Measurements from ENCODE around the gene ZNF230.
A peak's percentile ranks its signal among the peaks of the same experiment; 100 is the strongest.

Gene ZNF230

DNA sequence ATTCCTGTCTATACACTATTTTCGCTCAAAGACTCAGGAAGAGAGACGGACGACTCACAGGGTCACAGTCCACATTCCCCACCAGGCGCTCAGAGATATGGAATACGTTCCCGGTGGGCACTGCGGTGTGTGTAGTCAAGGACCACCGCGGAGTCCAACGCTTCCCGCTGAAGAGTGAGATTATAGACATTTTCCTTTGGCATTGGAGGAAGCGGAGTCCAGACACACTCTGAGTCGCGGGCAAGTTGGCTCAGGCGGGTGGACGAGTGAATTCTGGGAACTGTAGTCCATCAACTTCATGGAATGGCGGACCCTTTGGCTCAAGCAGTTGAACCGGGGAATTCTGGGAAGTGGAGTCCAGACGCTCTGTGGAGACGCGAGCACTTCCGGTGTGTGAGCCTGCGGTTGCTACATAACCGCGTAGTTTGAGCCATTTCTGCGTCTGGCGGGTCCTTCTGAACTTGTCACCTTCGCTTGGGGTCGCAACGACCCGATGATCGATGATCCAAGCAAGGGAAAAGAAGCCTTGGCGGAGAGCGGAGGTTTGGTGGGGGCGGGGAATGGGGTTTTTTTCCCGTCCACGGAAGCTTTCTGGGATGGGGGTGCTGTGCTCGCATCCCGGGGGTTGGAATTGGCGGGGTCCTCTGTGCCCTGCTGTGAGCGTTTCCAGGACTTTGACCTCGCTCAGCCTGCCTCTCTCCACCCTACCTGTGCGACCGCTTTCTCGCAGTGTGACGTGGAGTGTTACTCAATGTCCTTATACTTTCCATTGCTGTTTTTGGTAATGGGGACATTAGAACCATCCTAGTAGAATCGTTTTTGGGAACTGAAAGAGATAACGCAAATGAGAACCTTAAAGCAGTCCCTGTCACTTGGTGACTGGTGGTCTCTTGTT lies at the start of gene ZNF230:
TSS of gene ZNF230 (plus strand) at position 392 of the 895 bp plus-strand sequence. CDS start 4,122 bp downstream, outside the sequence.
- in situ Hi-C loops (cut with HindIII; ENCODE audit: low sequenced_read_pairs): no loop called here
- H3K4me3 ChIP-seq (ENCODE audit: low read depth, low read length): peak within 1 kb of the TSS; percentile 94
- peak; percentile 91 for DNase-seq (ENCODE audit: low read depth)
- TF ChIP-seq, protein P1, sequence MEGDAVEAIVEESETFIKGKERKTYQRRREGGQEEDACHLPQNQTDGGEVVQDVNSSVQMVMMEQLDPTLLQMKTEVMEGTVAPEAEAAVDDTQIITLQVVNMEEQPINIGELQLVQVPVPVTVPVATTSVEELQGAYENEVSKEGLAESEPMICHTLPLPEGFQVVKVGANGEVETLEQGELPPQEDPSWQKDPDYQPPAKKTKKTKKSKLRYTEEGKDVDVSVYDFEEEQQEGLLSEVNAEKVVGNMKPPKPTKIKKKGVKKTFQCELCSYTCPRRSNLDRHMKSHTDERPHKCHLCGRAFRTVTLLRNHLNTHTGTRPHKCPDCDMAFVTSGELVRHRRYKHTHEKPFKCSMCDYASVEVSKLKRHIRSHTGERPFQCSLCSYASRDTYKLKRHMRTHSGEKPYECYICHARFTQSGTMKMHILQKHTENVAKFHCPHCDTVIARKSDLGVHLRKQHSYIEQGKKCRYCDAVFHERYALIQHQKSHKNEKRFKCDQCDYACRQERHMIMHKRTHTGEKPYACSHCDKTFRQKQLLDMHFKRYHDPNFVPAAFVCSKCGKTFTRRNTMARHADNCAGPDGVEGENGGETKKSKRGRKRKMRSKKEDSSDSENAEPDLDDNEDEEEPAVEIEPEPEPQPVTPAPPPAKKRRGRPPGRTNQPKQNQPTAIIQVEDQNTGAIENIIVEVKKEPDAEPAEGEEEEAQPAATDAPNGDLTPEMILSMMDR (IDR thresholded peaks at IDR 0.05; ENCODE audit: low read depth, low read length, missing control alignments): no peak

DNA sequence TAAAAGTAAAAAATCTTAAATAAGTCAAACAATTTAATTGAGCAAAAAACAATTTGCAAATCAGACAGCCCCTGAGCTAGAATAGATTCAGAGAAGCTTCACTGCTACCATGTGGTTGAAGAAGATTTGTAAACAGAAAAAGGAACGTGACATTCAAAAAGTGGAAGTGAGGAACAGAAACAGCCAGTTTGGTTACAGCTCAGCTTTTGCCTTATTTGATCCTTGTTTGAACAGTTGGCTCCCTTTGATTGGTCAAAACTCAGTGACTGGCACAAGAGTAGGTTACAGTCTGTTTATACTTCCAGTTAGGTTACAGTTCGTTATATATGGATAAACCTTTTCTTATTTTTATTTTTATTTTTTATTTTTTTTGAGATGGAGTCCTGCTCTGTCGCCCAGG lies 45.9 kb upstream of the ZNF230 start:
- in situ Hi-C loops (cut with HindIII; ENCODE audit: low sequenced_read_pairs): no loop called here
- no peak overlapping the region for H3K4me3 ChIP-seq (ENCODE audit: low read depth, low read length)
- no peak for DNase-seq (ENCODE audit: low read depth)
- TF ChIP-seq, protein P1 (IDR thresholded peaks at IDR 0.05; ENCODE audit: low read depth, low read length, missing control alignments): no peak

DNA sequence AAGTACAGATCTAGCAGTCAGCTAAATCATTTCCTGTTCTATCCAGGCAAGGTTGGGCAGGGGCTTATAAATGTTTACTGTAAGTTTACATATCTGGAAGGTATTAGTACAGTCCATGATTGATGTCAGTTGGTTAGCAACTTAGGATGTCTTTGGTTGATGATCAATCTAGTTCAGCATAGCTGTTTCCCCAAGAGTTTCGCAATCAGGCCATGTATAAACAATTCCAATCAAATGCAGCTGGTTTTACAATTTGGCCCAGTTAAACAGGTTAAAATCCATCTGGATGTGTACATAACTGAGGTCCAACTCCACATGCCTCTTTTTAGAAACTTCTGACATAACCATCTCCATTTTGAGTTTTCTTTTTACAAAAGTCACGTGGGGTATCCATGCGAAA lies 44.9 kb upstream of the ZNF230 start:
- no peak for DNase-seq (ENCODE audit: low read depth)

DNA sequence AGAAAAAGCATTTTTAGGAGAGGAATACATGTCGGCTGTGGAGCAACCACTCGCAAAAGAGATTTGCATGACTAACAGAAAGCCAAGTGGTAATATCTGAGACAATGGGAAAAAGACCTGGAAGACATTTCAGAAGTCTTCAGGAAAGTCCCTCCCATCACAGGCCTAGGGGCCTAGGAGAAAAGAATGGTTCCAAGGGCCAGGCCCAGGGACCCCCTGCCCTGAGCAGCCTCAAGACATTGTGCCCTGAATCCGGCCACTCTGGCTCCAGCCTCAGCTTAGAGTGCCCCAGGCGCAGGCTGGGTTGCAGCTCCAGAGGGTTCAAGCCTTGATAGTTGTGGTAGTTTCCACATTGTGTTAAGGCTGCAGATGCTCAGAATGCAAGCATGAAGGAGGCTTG lies 42.3 kb upstream of the ZNF230 start:
- TF ChIP-seq, protein P1 (IDR thresholded peaks at IDR 0.05; ENCODE audit: low read depth, low read length, missing control alignments): no peak
- H3K4me3 ChIP-seq (ENCODE audit: low read depth, low read length): no peak overlapping the region
- no peak for DNase-seq (ENCODE audit: low read depth)
- in situ Hi-C loops (cut with HindIII; ENCODE audit: low sequenced_read_pairs): loop anchor here (5.0 kb wide), 1 partner anchor 53 kb away; no protein-coding TSS in a partner anchor

More for the DNA sequence above, 44.9 kb upstream of the ZNF230 start:
- TF ChIP-seq, protein P1 (IDR thresholded peaks at IDR 0.05; ENCODE audit: low read depth, low read length, missing control alignments): no peak
- no peak overlapping the region for H3K4me3 ChIP-seq (ENCODE audit: low read depth, low read length)
- in situ Hi-C loops (cut with HindIII; ENCODE audit: low sequenced_read_pairs): no loop called here

DNA sequence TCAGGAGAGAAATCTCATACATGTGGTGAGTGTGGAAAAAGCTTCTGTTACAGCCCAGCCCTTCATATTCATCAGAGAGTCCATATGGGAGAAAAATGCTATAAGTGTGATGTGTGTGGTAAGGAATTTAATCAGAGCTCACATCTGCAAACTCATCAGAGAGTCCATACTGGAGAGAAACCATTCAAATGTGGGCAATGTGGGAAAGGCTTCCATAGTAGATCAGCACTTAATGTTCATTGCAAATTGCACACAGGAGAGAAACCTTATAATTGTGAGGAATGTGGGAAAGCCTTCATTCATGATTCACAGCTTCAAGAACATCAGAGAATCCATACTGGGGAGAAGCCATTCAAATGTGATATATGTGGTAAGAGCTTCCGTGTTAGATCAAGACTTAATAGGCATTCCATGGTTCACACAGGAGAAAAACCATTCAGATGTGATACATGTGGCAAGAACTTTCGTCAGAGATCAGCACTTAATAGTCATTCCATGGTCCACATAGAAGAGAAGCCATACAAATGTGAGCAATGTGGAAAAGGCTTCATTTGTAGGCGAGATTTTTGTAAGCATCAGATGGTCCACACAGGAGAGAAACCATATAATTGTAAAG lies 36.6 kb upstream of the ZNF230 start:
- TF ChIP-seq, protein P1 (IDR thresholded peaks at IDR 0.05; ENCODE audit: low read depth, low read length, missing control alignments): no peak
- no peak for DNase-seq (ENCODE audit: low read depth)
- no peak overlapping the region for H3K4me3 ChIP-seq (ENCODE audit: low read depth, low read length)
- in situ Hi-C loops (cut with HindIII; ENCODE audit: low sequenced_read_pairs): no loop called here

DNA sequence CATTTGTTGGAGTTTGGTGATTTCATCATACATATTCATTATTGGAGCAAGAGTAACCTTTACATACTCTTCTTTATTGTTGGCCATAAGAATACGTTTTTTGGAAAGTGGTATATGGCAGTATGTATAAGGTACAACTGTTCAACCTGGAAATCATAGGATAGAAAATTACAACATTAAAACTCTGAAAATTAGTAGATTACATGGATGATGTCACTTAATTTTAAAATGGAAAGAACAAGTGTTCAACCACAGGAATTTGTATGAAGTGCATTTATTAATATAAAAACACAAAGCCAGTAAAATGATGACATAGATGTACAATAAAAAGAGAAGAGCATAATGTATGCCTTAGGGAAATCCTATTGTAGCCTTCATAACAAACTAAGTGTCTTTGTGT lies 26.0 kb upstream of the ZNF230 start:
- in situ Hi-C loops (cut with HindIII; ENCODE audit: low sequenced_read_pairs): no loop called here
- no peak for DNase-seq (ENCODE audit: low read depth)
- TF ChIP-seq, protein P1 (IDR thresholded peaks at IDR 0.05; ENCODE audit: low read depth, low read length, missing control alignments): no peak

More for the DNA sequence above, 26.0 kb upstream of the ZNF230 start:
- H3K4me3 ChIP-seq (ENCODE audit: low read depth, low read length): no peak overlapping the region

All from astrocyte of the cerebellum (primary cell).